K562 (cell line): Measurements from ENCODE around the gene ZDHHC8. TPM values are rescaled to one million over a fixed set of nuclear protein-coding genes. Genes with fewer than 3 reads are reported as not detected.

ENCODE experiments used
- CBX1 ChIP-seq: sonication (generic); IDR thresholded peaks from 2 replicates; pipeline ENCODE4 v1.6.1; 2016; ENCODE audit warnings: antibody characterized with exemption, low read depth, mild to moderate bottlenecking
- CBX2 ChIP-seq: fragments of 200-600 bp; sonication (generic); IDR thresholded peaks from one replicate; pipeline ENCODE4 v1.6.1; 2012; ENCODE audit warnings: mild to moderate bottlenecking, low read length, inconsistent platforms; ENCODE audit not compliant: insufficient read depth, poor library complexity, severe bottlenecking
- CEBPG ChIP-seq, 3 experiments: fragments of 200-800 bp in 1 of 3; sonication (Bioruptor generic) in 1 of 3; sonication (generic) in 1 of 3; formaldehyde crosslinking in 1 of 3; IDR thresholded peaks in 2 of 3; conservative IDR thresholded peaks in 1 of 3; 2 replicates each; pipeline versions ENCODE4 v1.6.1 to v1.8.0; 2016 to 2022; ENCODE audit warnings: missing compliant biosample characterization in 2 of 3, missing genetic modification characterization in 2 of 3, mild to moderate bottlenecking in 1 of 3, missing genetic modification reagents in 1 of 3
- ETS2 ChIP-seq: IDR thresholded peaks from 2 replicates; pipeline ENCODE4 v1.6.1; 2016; ENCODE audit warnings: borderline replicate concordance, missing genetic modification characterization, mild to moderate bottlenecking, moderate library complexity, missing compliant biosample characterization; ENCODE audit not compliant: poor library complexity, severe bottlenecking
- MAFG ChIP-seq: fragments of 450-650 bp; conservative IDR thresholded peaks from 2 replicates; pipeline ENCODE4 v1.6.1; 2016; ENCODE audit warnings: missing genetic modification characterization, missing compliant biosample characterization
- MEF2D ChIP-seq: conservative IDR thresholded peaks from 2 replicates; pipeline ENCODE4 v1.6.1; 2016; ENCODE audit warnings: low read depth, missing genetic modification characterization, missing compliant biosample characterization
- NCOA1 ChIP-seq: fragments of 450-650 bp; IDR thresholded peaks from 2 replicates; pipeline ENCODE4 v1.6.1; 2016; ENCODE audit warnings: low read depth
- NCOR1 ChIP-seq: fragments of 450-650 bp; IDR thresholded peaks from 2 replicates; pipeline ENCODE4 v1.6.1; 2016; ENCODE audit warnings: mild to moderate bottlenecking, moderate library complexity
- NFE2L1 ChIP-seq: fragments of 450-650 bp; IDR thresholded peaks from 2 replicates; pipeline ENCODE4 v1.6.1; 2016; ENCODE audit warnings: missing genetic modification characterization, low read depth, mild to moderate bottlenecking, missing compliant biosample characterization, moderate library complexity, borderline replicate concordance
- RBM25 ChIP-seq: fragments of 200-400 bp; formaldehyde crosslinking; IDR thresholded peaks from 2 replicates; pipeline ENCODE4 v1.6.1; 2018; ENCODE audit warnings: low read length, low read depth, moderate library complexity; ENCODE audit not compliant: severe bottlenecking
- TAF1 ChIP-seq: IDR thresholded peaks from 2 replicates; pipeline ENCODE4 v1.6.1; 2011; ENCODE audit warnings: mild to moderate bottlenecking, low read length, moderate library complexity; ENCODE audit not compliant: insufficient read depth, control insufficient read depth, severe bottlenecking; ENCODE audit errors: extremely low read depth
- TCFL5 ChIP-seq: fragments of 250-450 bp; sonication (Bioruptor Pico); conservative IDR thresholded peaks from 2 replicates; pipeline ENCODE4 v1.6.1; 2021; ENCODE audit warnings: mild to moderate bottlenecking, moderate library complexity, matching md5 sums
- ZBTB1 ChIP-seq: sonication (generic); formaldehyde crosslinking; IDR thresholded peaks from 2 replicates; pipeline ENCODE4 v1.8.1; 2023; ENCODE audit warnings: missing genetic modification reagents, low read depth, mild to moderate bottlenecking, borderline replicate concordance
- ZFP36 ChIP-seq: fragments of 150-350 bp; IDR thresholded peaks from 2 replicates; pipeline ENCODE4 v1.6.1; 2018; ENCODE audit warnings: low read length, low read depth; ENCODE audit not compliant: partially characterized antibody
- ZNF232 ChIP-seq: sonication (generic); formaldehyde crosslinking; IDR thresholded peaks from 2 replicates; pipeline ENCODE4 v1.8.0; 2022; ENCODE audit warnings: mild to moderate bottlenecking, missing genetic modification reagents
- ZNF239 ChIP-seq: fragments of 250-450 bp; sonication (Bioruptor Pico); IDR thresholded peaks from 2 replicates; pipeline ENCODE4 v1.4.0; 2020; ENCODE audit warnings: mild to moderate bottlenecking
- ZNF280A ChIP-seq: fragments of 450-650 bp; IDR thresholded peaks from 2 replicates; pipeline ENCODE4 v1.6.1; 2018; ENCODE audit warnings: mild to moderate bottlenecking, low read depth; ENCODE audit not compliant: partially characterized antibody
- polyA plus RNA-seq, 8 experiments: library from polyadenylated mRNA; depleted of rRNA in 4 of 8; stranded (reverse) in 5 of 8; unstranded in 3 of 8; fragments of >200 nt; fragmentation: Nextera tagmentation in 2 of 8; fragmentation: Illumina TruSeq in 1 of 8; extraction: Ambion mirVana in 2 of 8; extraction: Trizol in 1 of 8; gene quantifications; 2 replicates each; pipeline versions ENCODE4 v1.2.1 to v1.2.3, GENCODE V29; 2011 to 2014; ENCODE audit warnings: inconsistent platforms in 1 of 8, missing spikeins in 1 of 8
- total RNA-seq, 7 experiments: library from RNA; depleted of rRNA in 6 of 7; stranded (reverse); fragments of >200 nt in 6 of 7; fragmentation: Illumina TruSeq in 2 of 7; extraction: Trizol in 2 of 7; gene quantifications; 2 replicates each; pipeline versions ENCODE4 v1.2.1 to v1.2.3, GENCODE V29; 2011 to 2021; ENCODE audit warnings: low replicate concordance in 1 of 7
- TF ChIP-seq, protein P1 (sequence below): fragments of 250-450 bp; sonication (Bioruptor Pico); IDR thresholded peaks from 2 replicates; pipeline ENCODE4 v1.8.0; 2022; ENCODE audit warnings: inconsistent platforms, mild to moderate bottlenecking, moderate library complexity, borderline replicate concordance
- TF ChIP-seq, protein P2 (sequence below): fragments of 250-450 bp; sonication (Bioruptor Pico); IDR thresholded peaks from 2 replicates; pipeline ENCODE4 v1.8.0; 2021; ENCODE audit warnings: moderate library complexity, mild to moderate bottlenecking, inconsistent platforms
- TF ChIP-seq, protein P3 (sequence below): sonication (generic); IDR thresholded peaks from 2 replicates; pipeline ENCODE4 v1.6.1; 2016

Gene ZDHHC8
- total and polyA plus RNA-seq, 9 of the 15 experiments (the other 6 are each of a cell fraction or from before 2014, with no cell fraction given), result 0.04 to 109 (median 16.4) TPM

DNA sequence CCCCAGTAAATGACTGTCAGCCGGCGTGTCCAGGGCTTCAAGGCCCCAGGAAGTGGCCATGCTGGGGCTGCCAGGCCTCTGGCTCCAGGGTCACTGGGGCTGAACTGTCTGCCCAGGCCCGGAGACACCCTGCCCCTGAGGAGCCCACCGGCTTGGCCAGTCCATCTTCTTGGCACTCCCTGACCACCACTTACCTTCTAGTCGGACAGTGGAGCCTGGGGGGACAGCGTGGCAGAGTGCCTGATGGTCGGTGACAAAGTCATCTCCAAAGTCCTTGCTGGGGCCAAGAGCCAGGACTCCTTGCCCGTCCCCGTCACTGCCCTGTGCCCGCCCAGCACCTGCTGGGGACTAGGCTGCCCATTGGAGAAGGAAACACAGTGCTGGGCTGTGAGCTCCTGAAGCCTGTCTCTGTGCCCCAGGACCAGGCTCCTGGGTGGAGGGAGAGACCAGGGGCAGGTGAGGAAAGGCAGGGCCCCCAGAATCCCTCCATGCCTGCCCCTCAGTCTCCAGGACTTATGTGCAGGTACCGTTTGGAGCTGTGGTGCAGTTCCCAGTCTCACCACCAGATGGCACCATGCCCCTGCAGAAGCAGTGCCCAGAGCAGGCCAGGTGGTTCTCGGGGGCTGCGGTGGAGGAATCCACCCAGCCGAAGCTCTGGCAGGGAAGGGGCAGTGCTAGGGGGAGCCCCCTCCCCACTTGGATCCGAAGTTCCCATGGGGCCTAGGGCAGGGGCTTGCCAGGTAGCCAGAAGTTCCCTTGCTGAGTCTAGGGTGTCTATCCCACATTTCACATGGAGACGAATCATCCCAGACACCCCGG lies 25.2 kb downstream of the ZDHHC8 start (continued):
- peak; percentile 63 for TF ChIP-seq ZFP36
- TF ChIP-seq TCFL5 (CRISPR knock-in tag), result no peak
- no peak for TF ChIP-seq TAF1
- TF ChIP-seq, protein P1, sequence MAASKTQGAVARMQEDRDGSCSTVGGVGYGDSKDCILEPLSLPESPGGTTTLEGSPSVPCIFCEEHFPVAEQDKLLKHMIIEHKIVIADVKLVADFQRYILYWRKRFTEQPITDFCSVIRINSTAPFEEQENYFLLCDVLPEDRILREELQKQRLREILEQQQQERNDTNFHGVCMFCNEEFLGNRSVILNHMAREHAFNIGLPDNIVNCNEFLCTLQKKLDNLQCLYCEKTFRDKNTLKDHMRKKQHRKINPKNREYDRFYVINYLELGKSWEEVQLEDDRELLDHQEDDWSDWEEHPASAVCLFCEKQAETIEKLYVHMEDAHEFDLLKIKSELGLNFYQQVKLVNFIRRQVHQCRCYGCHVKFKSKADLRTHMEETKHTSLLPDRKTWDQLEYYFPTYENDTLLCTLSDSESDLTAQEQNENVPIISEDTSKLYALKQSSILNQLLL (CRISPR knock-in tag), result no peak
- TF ChIP-seq, protein P2, sequence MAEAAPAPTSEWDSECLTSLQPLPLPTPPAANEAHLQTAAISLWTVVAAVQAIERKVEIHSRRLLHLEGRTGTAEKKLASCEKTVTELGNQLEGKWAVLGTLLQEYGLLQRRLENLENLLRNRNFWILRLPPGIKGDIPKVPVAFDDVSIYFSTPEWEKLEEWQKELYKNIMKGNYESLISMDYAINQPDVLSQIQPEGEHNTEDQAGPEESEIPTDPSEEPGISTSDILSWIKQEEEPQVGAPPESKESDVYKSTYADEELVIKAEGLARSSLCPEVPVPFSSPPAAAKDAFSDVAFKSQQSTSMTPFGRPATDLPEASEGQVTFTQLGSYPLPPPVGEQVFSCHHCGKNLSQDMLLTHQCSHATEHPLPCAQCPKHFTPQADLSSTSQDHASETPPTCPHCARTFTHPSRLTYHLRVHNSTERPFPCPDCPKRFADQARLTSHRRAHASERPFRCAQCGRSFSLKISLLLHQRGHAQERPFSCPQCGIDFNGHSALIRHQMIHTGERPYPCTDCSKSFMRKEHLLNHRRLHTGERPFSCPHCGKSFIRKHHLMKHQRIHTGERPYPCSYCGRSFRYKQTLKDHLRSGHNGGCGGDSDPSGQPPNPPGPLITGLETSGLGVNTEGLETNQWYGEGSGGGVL (CRISPR knock-in tag), result no peak
- TF ChIP-seq RBM25, result no peak
- TF ChIP-seq CEBPG (CRISPR knock-in tag; IDR thresholded peaks at IDR 0.05), result 0 out of 2 replicates have a peak, but pooled peaks have one; percentile 35
- no peak for TF ChIP-seq CEBPG (tag; conservative IDR thresholded peaks at IDR 0.05 in 1 of 2, IDR thresholded peaks at IDR 0.05 in 1 of 2)
- TF ChIP-seq ZNF239 (CRISPR knock-in tag), result peak; percentile 64; the same call in 1 of the 2 replicates
- TF ChIP-seq ZNF232 (CRISPR knock-in tag), result no peak
- no peak for TF ChIP-seq MAFG (tag)
- TF ChIP-seq NCOA1, result no peak
- no peak for TF ChIP-seq ETS2
- TF ChIP-seq ZBTB1 (CRISPR knock-in tag), result peak; percentile 71; the same call in 1 of the 2 replicates
- TF ChIP-seq, protein P3, sequence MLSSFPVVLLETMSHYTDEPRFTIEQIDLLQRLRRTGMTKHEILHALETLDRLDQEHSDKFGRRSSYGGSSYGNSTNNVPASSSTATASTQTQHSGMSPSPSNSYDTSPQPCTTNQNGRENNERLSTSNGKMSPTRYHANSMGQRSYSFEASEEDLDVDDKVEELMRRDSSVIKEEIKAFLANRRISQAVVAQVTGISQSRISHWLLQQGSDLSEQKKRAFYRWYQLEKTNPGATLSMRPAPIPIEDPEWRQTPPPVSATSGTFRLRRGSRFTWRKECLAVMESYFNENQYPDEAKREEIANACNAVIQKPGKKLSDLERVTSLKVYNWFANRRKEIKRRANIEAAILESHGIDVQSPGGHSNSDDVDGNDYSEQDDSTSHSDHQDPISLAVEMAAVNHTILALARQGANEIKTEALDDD, result no peak
- no peak for TF ChIP-seq NCOR1
- no peak for TF ChIP-seq NFE2L1
- TF ChIP-seq MEF2D (tag), result no peak
- TF ChIP-seq CBX1, result 0 out of 2 replicates have a peak, but pooled peaks have one; percentile 72
- TF ChIP-seq ZNF280A, result no peak
- no peak for TF ChIP-seq CBX2
